Posterior cingulate gyrus (tissue), 11 donors: Measurements from ENCODE around the gene PLA2G2F.

Experiments used
- DNase-seq, 10 donors: peaks; one replicate each; pipeline versions ENCODE4 v3.0.0 to v3.0.0-alpha.2; 2020 to 2021; ENCODE audit warnings: mixed read lengths in 3 of 10
- intact Hi-C: fragments of 100-400 bp; cut with DNase I; formaldehyde crosslinking; loops from one replicate; pipeline ENCODE4 v1.15.1; 2023

PLA2G2F gene

GRCh38 chr1:20138961-20139550, at the start of gene PLA2G2F:
TSS of gene PLA2G2F (plus strand) at chr1:20139323. CDS start at chr1:20139428, 105 bp downstream.
- intact Hi-C loops: no loop called here
- peak in 1 of 10 donors; percentile 62 for DNase-seq

- DNase-seq: peak in 2 of 10 donors; percentile 63 to 69
- intact Hi-C loops: no loop called here
Observed at GRCh38 chr1:20089328-20090077, 49.6 kb upstream of the PLA2G2F start.

GRCh38 chr1:20090119-20090518, 49.0 kb upstream of the PLA2G2F start:
- DNase-seq: peak in 1 of 10 donors; percentile 34
- intact Hi-C loops: no loop called here

GRCh38 chr1:20090641-20091040, 48.5 kb upstream of the PLA2G2F start:
- DNase-seq: peak in 1 of 10 donors; percentile 24
- intact Hi-C loops: no loop called here

- intact Hi-C loops: no loop called here
- peak in 1 of 10 donors; percentile 22 for DNase-seq
Observed at GRCh38 chr1:20093303-20093702, 45.8 kb upstream of the PLA2G2F start.

GRCh38 chr1:20093940-20094391, 45.2 kb upstream of the PLA2G2F start:
- peak in 1 of 10 donors; percentile 41 for DNase-seq
- intact Hi-C loops: no loop called here

GRCh38 chr1:20095564-20096434, 43.3 kb upstream of the PLA2G2F start:
- DNase-seq: no peak
- intact Hi-C loops: no loop called here

- intact Hi-C loops: no loop called here
Observed at GRCh38 chr1:20096840-20097447, 42.2 kb upstream of the PLA2G2F start.

GRCh38 chr1:20099533-20099932, 39.6 kb upstream of the PLA2G2F start:
- DNase-seq: no peak
- intact Hi-C loops: no loop called here

More at GRCh38 chr1:20096840-20097447, 42.2 kb upstream of the PLA2G2F start:
- DNase-seq: no peak

- intact Hi-C loops: loop anchor here (5.0 kb wide), 1 partner anchor 47 kb away; no protein-coding TSS in a partner anchor
- peak in 4 of 10 donors; percentile 12 to 39 (median 30) for DNase-seq
Observed at GRCh38 chr1:20100632-20101355, 38.3 kb upstream of the PLA2G2F start.

- intact Hi-C loops: loop anchor here (5.0 kb wide), 1 partner anchor 44 kb away; no protein-coding TSS in a partner anchor
- no peak for DNase-seq
Observed at GRCh38 chr1:20102875-20103274, 36.2 kb upstream of the PLA2G2F start.

GRCh38 chr1:20105856-20106255, 33.3 kb upstream of the PLA2G2F start:
- no peak for DNase-seq
- intact Hi-C loops: no loop called here

GRCh38 chr1:20107351-20107750, 31.8 kb upstream of the PLA2G2F start:
- intact Hi-C loops: no loop called here
- DNase-seq: no peak

- DNase-seq: no peak
Observed at GRCh38 chr1:20107796-20108195, 31.3 kb upstream of the PLA2G2F start.

GRCh38 chr1:20108366-20109123, 30.6 kb upstream of the PLA2G2F start:
- DNase-seq: no peak
- intact Hi-C loops: no loop called here

More at GRCh38 chr1:20107796-20108195, 31.3 kb upstream of the PLA2G2F start:
- intact Hi-C loops: no loop called here

- intact Hi-C loops: no loop called here
- DNase-seq: no peak
Observed at GRCh38 chr1:20109223-20109856, 29.8 kb upstream of the PLA2G2F start.

- no peak for DNase-seq
- intact Hi-C loops: no loop called here
Observed at GRCh38 chr1:20110679-20111078, 28.4 kb upstream of the PLA2G2F start.

- intact Hi-C loops: no loop called here
- no peak for DNase-seq
Observed at GRCh38 chr1:20111452-20111851, 27.7 kb upstream of the PLA2G2F start.
